Skeletal muscle satellite cell (primary cell): ENCODE measurements around the gene QPCTL.

Experiments
- H3K27me3 ChIP-seq: 2 replicates; pipeline ENCODE4 v1.7.0; 2013; ENCODE audit warnings: low read length; ENCODE audit not compliant: control insufficient read depth, insufficient read depth
- H3K36me3 ChIP-seq: 2 replicates; pipeline ENCODE4 v1.7.0; 2013; ENCODE audit warnings: mild to moderate bottlenecking, control low read depth, low read length; ENCODE audit not compliant: insufficient read depth
- H3K4me1 ChIP-seq: 2 replicates; pipeline ENCODE4 v1.7.0; 2013; ENCODE audit warnings: low read length; ENCODE audit not compliant: control insufficient read depth, insufficient read depth
- H3K4me2 ChIP-seq: 2 replicates; pipeline ENCODE4 v1.7.0; 2013; ENCODE audit warnings: mild to moderate bottlenecking, low read length
- H3K4me3 ChIP-seq: 2 replicates; pipeline ENCODE4 v1.7.0; 2013; ENCODE audit warnings: low read length
- H3K9ac ChIP-seq: 2 replicates; pipeline ENCODE4 v1.7.0; 2013; ENCODE audit warnings: mild to moderate bottlenecking, low read depth, low read length, moderate library complexity
- H3K9me3 ChIP-seq: replicated peaks from 2 replicates; pipeline ENCODE4 v1.7.0; 2013; ENCODE audit warnings: mild to moderate bottlenecking, control low read depth, low read length

QPCTL gene

GRCh38 chr19:45659096-45659729 lies 33.3 kb upstream of the QPCTL start:
- Histone ChIP-seq H3K9ac (no peak overlapping the region), H3K36me3 (no peaks in the 10 kb centered on the region)

GRCh38 chr19:45660636-45661035 lies 31.8 kb upstream of the QPCTL start:
- Histone ChIP-seq H3K4me3 (no peak overlapping the region), H3K36me3 (no peaks in the 10 kb centered on the region), H3K4me1 (no peaks in the 10 kb centered on the region), H3K27me3 (peaks cover 28% of the 10 kb centered on the region), H3K9me3 (no peaks in the 10 kb centered on the region), H3K4me2 (no peak overlapping the region), H3K9ac (no peak overlapping the region)

More at GRCh38 chr19:45659096-45659729, 33.3 kb upstream of the QPCTL start:
- Histone ChIP-seq H3K9me3 (no peaks in the 10 kb centered on the region), H3K4me2 (no peak overlapping the region), H3K27me3 (peaks cover 24% of the 10 kb centered on the region), H3K4me1 (no peaks in the 10 kb centered on the region), H3K4me3 (no peak overlapping the region)

- no peak overlapping the region for H3K4me3 ChIP-seq
- H3K4me1 ChIP-seq: peaks cover 8% of the 10 kb centered on the region
- H3K9ac ChIP-seq: no peak overlapping the region
- no peaks in the 10 kb centered on the region for H3K36me3 ChIP-seq
- peaks cover 35% of the 10 kb centered on the region for H3K27me3 ChIP-seq
- no peaks in the 10 kb centered on the region for H3K9me3 ChIP-seq
- H3K4me2 ChIP-seq: no peak overlapping the region
These were observed 28.7 kb upstream of the QPCTL start for GRCh38 chr19:45663800-45664199.

- Histone ChIP-seq H3K9me3 (no peaks in the 10 kb centered on the region), H3K4me3 (no peak overlapping the region), H3K4me1 (peaks cover 16% of the 10 kb centered on the region), H3K4me2 (no peak overlapping the region), H3K9ac (no peak overlapping the region), H3K36me3 (no peaks in the 10 kb centered on the region), H3K27me3 (peaks cover 35% of the 10 kb centered on the region)
These were observed 27.9 kb upstream of the QPCTL start for GRCh38 chr19:45664575-45664974.

- H3K4me3 ChIP-seq: peak within 1 kb of the TSS; percentile 50
- peak within 1 kb of the TSS; percentile 65 for H3K4me2 ChIP-seq
- H3K4me1 ChIP-seq: peaks cover 17% of the 10 kb centered on the region
- H3K27me3 ChIP-seq: peaks cover 44% of the 10 kb centered on the region
- H3K9me3 ChIP-seq: no peaks in the 10 kb centered on the region
- no peak within 1 kb of the TSS for H3K9ac ChIP-seq
- no peaks in the 10 kb centered on the region for H3K36me3 ChIP-seq
These were observed 24.7 kb upstream of the QPCTL start, which contains the start of gene GIPR for GRCh38 chr19:45667620-45668341. GIPR (plus strand) TSS chr19:45668221; CDS start chr19:45669521, 1,300 bp downstream.

- Histone ChIP-seq H3K4me3 (peak overlapping the region; percentile 50), H3K9ac (no peak overlapping the region), H3K4me1 (peaks cover 17% of the 10 kb centered on the region)
These were observed 24.1 kb upstream of the QPCTL start for GRCh38 chr19:45668342-45668871.

GRCh38 chr19:45670670-45671453 lies 21.6 kb upstream of the QPCTL start:
- no peaks in the 10 kb centered on the region for H3K36me3 ChIP-seq
- no peaks in the 10 kb centered on the region for H3K9me3 ChIP-seq
- no peak overlapping the region for H3K4me3 ChIP-seq
- H3K4me1 ChIP-seq: peaks cover 17% of the 10 kb centered on the region
- H3K9ac ChIP-seq: no peak overlapping the region
- peaks cover 55% of the 10 kb centered on the region for H3K27me3 ChIP-seq
- H3K4me2 ChIP-seq: peak overlapping the region; percentile 29

More at GRCh38 chr19:45668342-45668871, 24.1 kb upstream of the QPCTL start:
- no peaks in the 10 kb centered on the region for H3K9me3 ChIP-seq
- peak overlapping the region; percentile 65 for H3K4me2 ChIP-seq
- H3K36me3 ChIP-seq: no peaks in the 10 kb centered on the region
- H3K27me3 ChIP-seq: peaks cover 46% of the 10 kb centered on the region

GRCh38 chr19:45674946-45675345 lies 17.5 kb upstream of the QPCTL start:
- Histone ChIP-seq H3K27me3 (peaks cover 50% of the 10 kb centered on the region), H3K4me1 (peaks cover 8% of the 10 kb centered on the region)

GRCh38 chr19:45676851-45677263 lies 15.6 kb upstream of the QPCTL start:
- peaks cover 17% of the 10 kb centered on the region for H3K4me1 ChIP-seq
- H3K4me3 ChIP-seq: no peak overlapping the region
- H3K9me3 ChIP-seq: no peaks in the 10 kb centered on the region
- H3K9ac ChIP-seq: no peak overlapping the region
- H3K27me3 ChIP-seq: peaks cover 35% of the 10 kb centered on the region
- peak overlapping the region; percentile 31 for H3K4me2 ChIP-seq
- H3K36me3 ChIP-seq: no peaks in the 10 kb centered on the region

More at GRCh38 chr19:45674946-45675345, 17.5 kb upstream of the QPCTL start:
- Histone ChIP-seq H3K36me3 (no peaks in the 10 kb centered on the region), H3K4me3 (no peak overlapping the region), H3K9ac (no peak overlapping the region), H3K4me2 (no peak overlapping the region), H3K9me3 (no peaks in the 10 kb centered on the region)

- Histone ChIP-seq H3K27me3 (peaks cover 34% of the 10 kb centered on the region), H3K4me2 (peak overlapping the region; percentile 74), H3K4me3 (peak overlapping the region; percentile 49), H3K36me3 (no peaks in the 10 kb centered on the region), H3K9me3 (no peaks in the 10 kb centered on the region), H3K9ac (no peak overlapping the region), H3K4me1 (peaks cover 18% of the 10 kb centered on the region)
These were observed 14.9 kb upstream of the QPCTL start for GRCh38 chr19:45677351-45678230.
